Tibial artery (tissue), 4 donors: ENCODE data around the gene C9orf57.

Experiments used
- DNase-seq, 2 donors: peaks; one replicate each; pipeline ENCODE4 v3.0.0-alpha.2; 2019
- H3K27ac ChIP-seq, 2 donors: fragments of 200-600 bp; sonication (generic) in 1 of 2; 1 replicate in 1 of 2; 2 replicates in 1 of 2; pipeline ENCODE4 v1.5.1; 2018 to 2019; ENCODE audit warnings: mild to moderate bottlenecking in 1 of 2
- H3K27me3 ChIP-seq, 2 donors: fragments of 200-600 bp; sonication (generic) in 1 of 2; one replicate each; pipeline versions ENCODE4 v1.5.1 to v1.6.0; 2016 to 2019
- H3K36me3 ChIP-seq, 3 donors: fragments of 200-600 bp; sonication (generic) in 2 of 3; one replicate each; pipeline ENCODE4 v1.5.1; 2016 to 2019; ENCODE audit warnings: mild to moderate bottlenecking in 2 of 3
- H3K4me1 ChIP-seq, 4 donors: fragments of 200-600 bp; sonication (generic) in 2 of 4; 1 replicate in 3 of 4; 2 replicates in 1 of 4; pipeline ENCODE4 v1.5.1; 2016 to 2019
- H3K4me3 ChIP-seq, 2 donors: fragments of 200-600 bp; sonication (generic) in 1 of 2; 1 replicate in 1 of 2; 2 replicates in 1 of 2; pipeline ENCODE4 v1.5.1; 2018 to 2019; ENCODE audit warnings: mild to moderate bottlenecking in 2 of 2
- H3K9me3 ChIP-seq, 3 donors: fragments of 200-600 bp; sonication (generic) in 1 of 3; one replicate each; pipeline ENCODE4 v1.5.1; 2016 to 2019
- intact Hi-C: fragments of 100-400 bp; cut with DNase I; formaldehyde crosslinking; loops from one replicate; pipeline ENCODE4 v1.15.0; 2023; ENCODE audit warnings: low total_unique reads
- TF ChIP-seq, protein P1 (sequence below), 2 experiments: fragments of 200-600 bp in 1 of 2; fragments of 450-650 bp in 1 of 2; IDR thresholded peaks; one replicate each; pipeline ENCODE4 v1.5.1; 2017 to 2019; ENCODE audit warnings: antibody characterized with exemption in 2 of 2, mild to moderate bottlenecking in 1 of 2, moderate library complexity in 1 of 2

Gene C9orf57

DNA sequence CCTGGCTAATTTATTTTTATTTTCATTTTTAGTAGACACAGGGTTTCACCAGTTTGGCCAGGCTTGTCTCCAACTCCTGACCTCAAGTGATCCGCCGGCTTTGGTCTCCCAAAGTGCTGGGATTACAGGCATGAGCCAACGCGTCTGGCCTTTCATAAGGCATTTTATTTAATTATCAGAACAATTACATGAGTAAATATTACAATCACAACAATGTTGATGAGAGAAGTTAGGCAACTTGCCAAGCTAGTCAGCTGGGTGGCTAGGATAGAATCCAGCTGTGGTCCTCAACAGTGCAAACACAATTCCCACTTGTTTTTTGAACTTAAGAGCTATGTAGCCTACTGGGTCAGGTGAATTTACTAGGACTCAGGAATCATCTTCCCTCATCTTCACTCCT lies 22.0 kb downstream of the C9orf57 start:
- DNase-seq, result no peak
- H3K36me3 ChIP-seq, result no peaks in the 10 kb centered on the region
- intact Hi-C loops, result no loop called here
- H3K27ac ChIP-seq, result no peak overlapping the region
- no peaks in the 10 kb centered on the region for H3K27me3 ChIP-seq
- peaks cover 0 to 10% (median 0%) of the 10 kb centered on the region in 4 donors for H3K4me1 ChIP-seq
- TF ChIP-seq, protein P1, sequence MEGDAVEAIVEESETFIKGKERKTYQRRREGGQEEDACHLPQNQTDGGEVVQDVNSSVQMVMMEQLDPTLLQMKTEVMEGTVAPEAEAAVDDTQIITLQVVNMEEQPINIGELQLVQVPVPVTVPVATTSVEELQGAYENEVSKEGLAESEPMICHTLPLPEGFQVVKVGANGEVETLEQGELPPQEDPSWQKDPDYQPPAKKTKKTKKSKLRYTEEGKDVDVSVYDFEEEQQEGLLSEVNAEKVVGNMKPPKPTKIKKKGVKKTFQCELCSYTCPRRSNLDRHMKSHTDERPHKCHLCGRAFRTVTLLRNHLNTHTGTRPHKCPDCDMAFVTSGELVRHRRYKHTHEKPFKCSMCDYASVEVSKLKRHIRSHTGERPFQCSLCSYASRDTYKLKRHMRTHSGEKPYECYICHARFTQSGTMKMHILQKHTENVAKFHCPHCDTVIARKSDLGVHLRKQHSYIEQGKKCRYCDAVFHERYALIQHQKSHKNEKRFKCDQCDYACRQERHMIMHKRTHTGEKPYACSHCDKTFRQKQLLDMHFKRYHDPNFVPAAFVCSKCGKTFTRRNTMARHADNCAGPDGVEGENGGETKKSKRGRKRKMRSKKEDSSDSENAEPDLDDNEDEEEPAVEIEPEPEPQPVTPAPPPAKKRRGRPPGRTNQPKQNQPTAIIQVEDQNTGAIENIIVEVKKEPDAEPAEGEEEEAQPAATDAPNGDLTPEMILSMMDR (IDR thresholded peaks at IDR 0.05), result no peak
- H3K9me3 ChIP-seq, result no peaks in the 10 kb centered on the region
- H3K4me3 ChIP-seq, result no peak overlapping the region

DNA sequence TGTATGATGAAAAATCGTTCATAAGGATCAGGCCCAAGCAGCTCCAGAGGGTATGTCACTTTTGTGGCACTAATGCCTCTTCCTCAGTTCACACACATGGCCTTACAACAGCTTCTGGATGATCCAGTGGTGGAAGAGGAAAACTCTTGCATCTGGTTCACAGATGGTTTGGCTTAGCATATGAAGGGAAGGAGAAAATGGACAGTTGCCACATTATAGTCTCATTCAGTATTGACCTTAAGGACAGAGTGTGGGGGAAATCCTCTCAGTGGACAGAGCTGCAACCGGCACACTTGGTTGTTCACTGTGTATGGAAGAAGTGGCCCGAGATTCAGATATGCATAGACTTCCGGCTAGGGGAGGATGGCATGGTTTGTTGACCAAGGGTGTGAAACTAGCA lies 22.8 kb downstream of the C9orf57 start:
- no peaks in the 10 kb centered on the region for H3K27me3 ChIP-seq
- intact Hi-C loops, result loop anchor here (2.0 kb wide), 1 partner anchor 233 kb away; no protein-coding TSS in a partner anchor
- DNase-seq, result no peak
- H3K27ac ChIP-seq, result no peak overlapping the region
- H3K9me3 ChIP-seq, result no peaks in the 10 kb centered on the region
- no peaks in the 10 kb centered on the region for H3K36me3 ChIP-seq
- H3K4me3 ChIP-seq, result no peak overlapping the region
- H3K4me1 ChIP-seq, result peaks cover 0 to 10% (median 0%) of the 10 kb centered on the region in 4 donors
- TF ChIP-seq, protein P1 (IDR thresholded peaks at IDR 0.05), result no peak

DNA sequence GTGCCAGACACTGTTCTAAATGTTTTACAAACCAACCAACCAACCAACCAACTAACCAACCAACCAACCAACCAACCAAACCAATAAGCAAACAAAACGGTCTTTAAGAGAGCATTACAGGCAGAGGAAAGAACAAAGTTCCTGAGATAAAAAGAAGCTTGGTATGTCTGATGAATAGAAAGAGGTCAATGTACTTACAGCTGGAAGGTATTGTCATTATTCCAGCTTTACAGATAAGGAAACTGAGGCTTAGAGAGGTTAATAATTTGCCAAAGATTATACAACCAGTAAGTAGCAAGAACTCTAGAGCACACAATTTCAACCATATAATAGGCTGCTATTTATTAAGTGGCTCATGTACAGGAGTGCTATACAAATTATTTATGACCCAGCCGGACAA lies 29.6 kb downstream of the C9orf57 start:
- Histone ChIP-seq H3K4me3 (no peak overlapping the region), H3K9me3 (no peaks in the 10 kb centered on the region), H3K27me3 (no peaks in the 10 kb centered on the region), H3K4me1 (no peaks in the 10 kb centered on the region), H3K36me3 (no peaks in the 10 kb centered on the region), H3K27ac (no peak overlapping the region)
- DNase-seq, result no peak
- intact Hi-C loops, result no loop called here
- TF ChIP-seq, protein P1 (IDR thresholded peaks at IDR 0.05), result no peak

DNA sequence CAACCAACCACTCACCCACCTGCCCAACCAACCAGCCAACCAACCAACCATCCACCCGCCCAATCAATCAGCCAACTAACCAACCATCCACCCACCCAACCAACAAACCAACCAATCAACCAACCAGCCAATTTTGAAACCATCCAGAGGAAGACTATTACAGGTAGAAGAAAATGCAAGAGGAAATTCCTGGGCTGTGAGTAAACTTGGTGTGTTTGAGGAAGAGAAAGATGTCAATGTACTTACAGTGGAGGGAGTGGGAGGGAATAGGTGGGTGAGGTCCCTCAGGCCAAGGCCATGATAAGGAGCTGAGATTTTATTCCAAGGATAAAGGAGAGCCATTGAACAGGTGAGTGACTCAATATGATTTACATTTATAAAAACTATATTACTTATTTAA lies 30.4 kb downstream of the C9orf57 start:
- Histone ChIP-seq H3K36me3 (no peaks in the 10 kb centered on the region), H3K4me3 (no peak overlapping the region), H3K4me1 (peaks cover 0 to 3% (median 0%) of the 10 kb centered on the region in 4 donors), H3K27ac (no peak overlapping the region), H3K27me3 (no peaks in the 10 kb centered on the region), H3K9me3 (no peaks in the 10 kb centered on the region)
- TF ChIP-seq, protein P1 (IDR thresholded peaks at IDR 0.05), result no peak
- DNase-seq, result no peak
- intact Hi-C loops, result loop anchor here (5.0 kb wide), 1 partner anchor 223 kb away; no protein-coding TSS in a partner anchor

DNA sequence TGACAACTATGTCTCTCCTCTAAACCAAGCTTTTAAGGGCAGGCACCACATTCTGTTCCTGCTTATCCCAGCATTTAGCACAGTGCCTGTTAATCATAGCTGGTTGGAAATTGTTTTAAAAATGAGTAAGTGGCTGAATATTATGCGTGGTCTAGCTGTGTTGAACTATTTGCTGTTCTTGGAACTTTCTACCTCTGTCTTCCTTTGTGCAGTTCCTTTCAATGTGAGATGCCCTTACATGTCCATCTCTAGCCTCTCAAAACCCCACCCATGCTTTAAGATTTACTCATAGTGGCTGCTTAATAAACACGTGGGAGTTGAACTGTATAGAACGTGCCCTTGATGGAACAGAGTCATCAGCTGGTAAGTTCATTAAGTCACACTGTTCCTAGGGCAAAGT lies 34.5 kb downstream of the C9orf57 start:
- Histone ChIP-seq H3K36me3 (no peaks in the 10 kb centered on the region), H3K4me3 (no peak overlapping the region), H3K4me1 (peaks cover 0 to 6% (median 0%) of the 10 kb centered on the region in 4 donors), H3K9me3 (no peaks in the 10 kb centered on the region), H3K27ac (no peak overlapping the region), H3K27me3 (no peaks in the 10 kb centered on the region)
- TF ChIP-seq, protein P1 (IDR thresholded peaks at IDR 0.05), result no peak
- intact Hi-C loops, result loop anchor here (5.0 kb wide), 1 partner anchor 219 kb away; no protein-coding TSS in a partner anchor
- DNase-seq, result no peak

DNA sequence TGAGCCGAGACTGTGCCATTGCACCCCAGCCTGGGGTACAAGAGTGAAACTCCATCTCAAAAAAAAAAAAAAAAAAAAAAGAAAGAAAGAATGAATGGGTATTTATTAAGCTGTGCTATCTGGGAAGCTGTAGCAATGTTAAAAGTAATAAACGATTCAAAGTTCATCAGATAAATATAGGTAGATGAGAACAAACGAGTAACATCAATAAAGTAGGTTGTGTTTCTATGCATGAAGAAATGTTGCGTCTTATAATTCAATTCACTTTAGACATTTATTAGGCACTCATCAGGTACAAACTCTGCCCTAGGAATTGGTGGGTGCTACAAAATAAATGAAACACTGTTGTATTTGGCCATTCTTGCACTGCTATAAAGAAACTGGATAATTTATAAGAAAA lies 36.8 kb downstream of the C9orf57 start:
- H3K27ac ChIP-seq, result no peak overlapping the region
- DNase-seq, result no peak
- H3K4me3 ChIP-seq, result no peak overlapping the region
- peaks cover 0 to 6% (median 0%) of the 10 kb centered on the region in 4 donors for H3K4me1 ChIP-seq
- H3K36me3 ChIP-seq, result no peaks in the 10 kb centered on the region
- H3K9me3 ChIP-seq, result no peaks in the 10 kb centered on the region
- TF ChIP-seq, protein P1 (IDR thresholded peaks at IDR 0.05), result no peak
- intact Hi-C loops, result no loop called here
- H3K27me3 ChIP-seq, result no peaks in the 10 kb centered on the region
